ENCODE results near the gene ZDHHC3.

- TF ChIP-seq CTCF (IDR thresholded peaks at IDR 0.05; ENCODE audit: borderline replicate concordance, extremely low read depth, low read length, poor library complexity, severe bottlenecking), result peak; percentile 78
- TF ChIP-seq EZH2 (IDR thresholded peaks at IDR 0.05; ENCODE audit: borderline replicate concordance, low read depth, low read length, severe bottlenecking), result no peak
Measured at GRCh38 chr3:44992555-44993470, 16.8 kb upstream of the ZDHHC3 start.

Data from DND-41 (cell line).